Psoas muscle (tissue), 8 donors: ENCODE measurements around the gene TRIM68. TPM values are rescaled to one million over a fixed set of nuclear protein-coding genes. Genes with fewer than 3 reads are reported as not detected.

Experiments
- ATAC-seq, 4 donors: fragments of 200-7000 bp; cut with Tn5 transposase; one replicate each; pipeline ENCODE4 v1.9.1; 2020; ENCODE audit warnings: moderate library complexity in 3 of 4, mild to moderate bottlenecking in 2 of 4
- DNase-seq, 2 donors: peaks; one replicate each; pipeline ENCODE4 v3.0.0-alpha.2; 2020
- H3K27ac ChIP-seq: fragments of 200-600 bp; one replicate; pipeline ENCODE4 v1.8.0; 2022
- H3K27me3 ChIP-seq, 3 donors: fragments of 200-600 bp in 1 of 3; one replicate each; pipeline versions ENCODE4 v1.6.1 to v1.8.0; 2013 to 2022; ENCODE audit warnings: low read length in 2 of 3, mild to moderate bottlenecking in 2 of 3, moderate library complexity in 1 of 3; ENCODE audit not compliant: insufficient read depth in 3 of 3
- H3K36me3 ChIP-seq, 2 donors: fragments of 200-600 bp in 1 of 2; one replicate each; pipeline versions ENCODE4 v1.6.1 to v1.8.0; 2013 to 2022; ENCODE audit warnings: low read depth in 1 of 2, mild to moderate bottlenecking in 1 of 2, moderate library complexity in 1 of 2; ENCODE audit not compliant: insufficient read depth in 1 of 2
- H3K4me1 ChIP-seq: fragments of 200-600 bp; one replicate; pipeline ENCODE4 v1.8.0; 2022
- H3K4me3 ChIP-seq: fragments of 200-600 bp; one replicate; pipeline ENCODE4 v1.8.0; 2022; ENCODE audit warnings: mild to moderate bottlenecking
- H3K9me3 ChIP-seq: fragments of 200-600 bp; one replicate; pipeline ENCODE4 v1.8.0; 2022
- WGBS, 3 donors: extraction: QIAGEN DNeasy Blood & Tissue Kit; methylation state at CpG; one replicate each; pipeline versions ENCODE4 v1.1.6 to v1.1.7; 2013; 5-methylcytosine and 5-hydroxymethylcytosine counted together
- intact Hi-C, 2 donors: fragments of 100-400 bp; cut with DNase I; formaldehyde crosslinking; loops; one replicate each; pipeline versions ENCODE4 v1.11.0 to v1.14.2; 2022
- polyA plus RNA-seq, 3 donors: library from polyadenylated mRNA; stranded (reverse); fragments of 200-250 nt; gene quantifications; one replicate each; pipeline ENCODE4 v1.2.3, GENCODE V29; 2013
- total RNA-seq, 4 donors: library from RNA; stranded (reverse); fragmentation: NEBNext Ultra II Directional in 2 of 4; extraction: Animal tissue kit (Norgen Biotek cat#: 25700) in 2 of 4; gene quantifications; one replicate each; pipeline versions ENCODE4 v1.2.1 to v1.2.4, GENCODE V29; 2021 to 2023
- TF ChIP-seq, protein P1 (sequence below): fragments of 200-600 bp; IDR thresholded peaks from one replicate; pipeline ENCODE4 v1.8.0; 2022; ENCODE audit warnings: antibody characterized with exemption
- donor health status: healthy with polysubstance abuse.
- donor health status: DM: no; HTN: no; CAD: no; lungs with moderate emphysema.
- donor health status: Bipolar disorder and iron deficiency.
- donor health status: healthy.
- donor health status: DM: yes; HTN: yes; CAD: no.
- donor health status: DM: no; HTN: no; CAD: no.
- donor health status: DM: no; HTN: no; CAD: no.
- donor health status: DM: yes; HTN: yes; CAD: no.

TRIM68 gene
- total and polyA plus RNA-seq, 7 donors, result 3.7 to 12.5 (median 6.8) TPM

GRCh38 chr11:4593739-4594138 lies 14.3 kb downstream of the TRIM68 start, which contains the start of gene OR52I1:
OR52I1 (plus strand) TSS chr11:4594039; CDS start chr11:4594039, 0 bp downstream.
- Histone ChIP-seq H3K4me3 (no peak within 1 kb of the TSS), H3K27ac (no peak within 1 kb of the TSS), H3K9me3 (no peaks in the 10 kb centered on the region), H3K4me1 (no peaks in the 10 kb centered on the region), H3K27me3 (no peaks in the 10 kb centered on the region), H3K36me3 (peaks cover 0 to 28% of the 10 kb centered on the region in 2 donors)
- WGBS, 3 donors, result 72 to 80% (median 79%) methylated on average over 1 of the region's 1 CpG
- TF ChIP-seq, protein P1, sequence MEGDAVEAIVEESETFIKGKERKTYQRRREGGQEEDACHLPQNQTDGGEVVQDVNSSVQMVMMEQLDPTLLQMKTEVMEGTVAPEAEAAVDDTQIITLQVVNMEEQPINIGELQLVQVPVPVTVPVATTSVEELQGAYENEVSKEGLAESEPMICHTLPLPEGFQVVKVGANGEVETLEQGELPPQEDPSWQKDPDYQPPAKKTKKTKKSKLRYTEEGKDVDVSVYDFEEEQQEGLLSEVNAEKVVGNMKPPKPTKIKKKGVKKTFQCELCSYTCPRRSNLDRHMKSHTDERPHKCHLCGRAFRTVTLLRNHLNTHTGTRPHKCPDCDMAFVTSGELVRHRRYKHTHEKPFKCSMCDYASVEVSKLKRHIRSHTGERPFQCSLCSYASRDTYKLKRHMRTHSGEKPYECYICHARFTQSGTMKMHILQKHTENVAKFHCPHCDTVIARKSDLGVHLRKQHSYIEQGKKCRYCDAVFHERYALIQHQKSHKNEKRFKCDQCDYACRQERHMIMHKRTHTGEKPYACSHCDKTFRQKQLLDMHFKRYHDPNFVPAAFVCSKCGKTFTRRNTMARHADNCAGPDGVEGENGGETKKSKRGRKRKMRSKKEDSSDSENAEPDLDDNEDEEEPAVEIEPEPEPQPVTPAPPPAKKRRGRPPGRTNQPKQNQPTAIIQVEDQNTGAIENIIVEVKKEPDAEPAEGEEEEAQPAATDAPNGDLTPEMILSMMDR, result no peak
- ATAC-seq (no peak), DNase-seq (no peak)
- intact Hi-C loops, result no loop called here

DNA sequence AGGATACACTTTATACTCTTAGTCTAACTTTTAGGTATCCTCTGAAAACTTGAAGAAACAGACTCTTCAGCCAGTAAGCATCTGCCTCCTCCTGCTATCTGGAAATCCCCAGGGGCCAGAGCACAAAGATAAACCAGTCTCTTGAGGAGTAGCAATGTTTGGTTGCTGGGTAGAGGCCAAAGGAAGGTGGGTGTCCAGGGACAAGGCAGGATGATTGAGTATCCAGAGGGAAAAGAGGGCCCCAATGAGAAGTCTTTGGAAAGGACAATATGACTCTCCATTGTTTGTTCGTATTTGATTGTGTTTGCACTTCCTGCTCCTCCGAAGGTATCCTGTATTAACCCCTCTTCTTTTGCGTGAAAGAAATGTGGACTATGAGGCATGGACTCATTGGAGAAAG lies 19.0 kb downstream of the TRIM68 start:
- Histone ChIP-seq H3K4me1 (no peaks in the 10 kb centered on the region), H3K27me3 (no peaks in the 10 kb centered on the region), H3K4me3 (no peak overlapping the region), H3K27ac (no peak overlapping the region), H3K36me3 (no peaks in the 10 kb centered on the region), H3K9me3 (no peaks in the 10 kb centered on the region)
- ATAC-seq, result no peak
- intact Hi-C loops, result no loop called here
- 62 to 76% (median 75%) methylated on average over 3 of the region's 3 CpGs for WGBS, 3 donors
- TF ChIP-seq, protein P1, result no peak
- DNase-seq, result no peak

GRCh38 chr11:4581443-4581842 lies 26.6 kb downstream of the TRIM68 start, which contains the start of gene OR52I2:
OR52I2 (plus strand) TSS chr11:4581743.
- intact Hi-C loops, result no loop called here
- TF ChIP-seq, protein P1, result no peak
- no peak for DNase-seq

GRCh38 chr11:4580124-4580523 lies 27.9 kb downstream of the TRIM68 start:
- no peak for DNase-seq
- no peak overlapping the region for H3K4me3 ChIP-seq
- H3K4me1 ChIP-seq, result no peaks in the 10 kb centered on the region
- no peaks in the 10 kb centered on the region for H3K36me3 ChIP-seq
- no peaks in the 10 kb centered on the region for H3K9me3 ChIP-seq
- intact Hi-C loops, result no loop called here
- 77 to 85% (median 82%) methylated on average over 1 of the region's 1 CpG for WGBS, 3 donors
- H3K27ac ChIP-seq, result no peak overlapping the region
- TF ChIP-seq, protein P1, result no peak
- ATAC-seq, result no peak
- H3K27me3 ChIP-seq, result peaks cover 0 to 3% (median 0%) of the 10 kb centered on the region in 3 donors

More at GRCh38 chr11:4581443-4581842, 26.6 kb downstream of the TRIM68 start, which contains the start of gene OR52I2:
- Histone ChIP-seq H3K27ac (no peak within 1 kb of the TSS), H3K4me3 (no peak within 1 kb of the TSS), H3K36me3 (no peaks in the 10 kb centered on the region), H3K9me3 (no peaks in the 10 kb centered on the region), H3K4me1 (no peaks in the 10 kb centered on the region), H3K27me3 (peaks cover 0 to 3% (median 0%) of the 10 kb centered on the region in 3 donors)
- ATAC-seq, result no peak

GRCh38 chr11:4578624-4579023 lies 29.4 kb downstream of the TRIM68 start:
- Histone ChIP-seq H3K36me3 (no peaks in the 10 kb centered on the region), H3K4me3 (no peak overlapping the region), H3K9me3 (no peaks in the 10 kb centered on the region), H3K4me1 (no peaks in the 10 kb centered on the region), H3K27me3 (peaks cover 0 to 3% (median 0%) of the 10 kb centered on the region in 3 donors), H3K27ac (no peak overlapping the region)
- ATAC-seq (no peak), DNase-seq (no peak)
- 61 to 75% (median 69%) methylated on average over 6 of the region's 6 CpGs for WGBS, 3 donors
- intact Hi-C loops, result no loop called here
- TF ChIP-seq, protein P1, result no peak
